Measurements from ENCODE around the gene GRIP1. TPM values are rescaled to one million over a fixed set of nuclear protein-coding genes. Genes with fewer than 3 reads are reported as not detected.

The GRIP1 gene
- total and polyA plus RNA-seq, 2 of the 4 experiments (the other 2 are of a cell fraction) = under 0.01 to 0.07 TPM

DNA sequence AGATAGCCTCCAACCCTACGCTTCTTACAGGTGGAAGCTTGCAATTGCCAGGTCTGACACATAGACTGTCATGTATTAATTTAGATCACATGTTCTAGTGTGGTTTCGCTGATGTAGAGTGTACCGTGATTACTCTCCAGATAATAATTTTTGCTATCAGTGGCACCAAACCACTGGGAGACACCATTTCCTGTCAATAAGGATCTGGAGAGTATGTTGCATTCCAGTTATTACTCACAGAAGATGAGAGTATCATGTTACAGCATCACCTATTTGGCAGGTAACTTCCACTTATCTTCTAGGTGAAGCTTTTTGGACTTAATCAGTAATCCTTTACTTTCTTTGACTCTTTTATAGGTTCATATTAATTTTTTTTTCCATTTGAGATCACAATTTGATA is 229.3 kb downstream of the GRIP1 start:
- Histone ChIP-seq H2BK120ac (ENCODE audit: low read depth, low read length) (no peak overlapping the region), H2BK15ac (ENCODE audit: low read depth, low read length) (no peak overlapping the region), H3K27ac (ENCODE audit: insufficient read depth, low read length) (no peak overlapping the region), H3K79me1 (ENCODE audit: low read depth in 1 of 2, low read length in 2 of 2) (no peaks in the 10 kb centered on the region), H2AK5ac (ENCODE audit: low read depth, low read length) (no peak overlapping the region), H3K4me1 (ENCODE audit: control insufficient read depth, insufficient read depth, low read length) (no peaks in the 10 kb centered on the region), H3K4me3 (ENCODE audit: insufficient read depth, low read depth, low read length) (no peak overlapping the region), H3K27me3 (ENCODE audit: control insufficient read depth, insufficient read depth, low read length) (peaks cover 4% of the 10 kb centered on the region), H2BK20ac (ENCODE audit: low read depth, low read length) (no peak overlapping the region), H3K9ac (ENCODE audit: low read depth, low read length) (no peak overlapping the region), H3K9me1 (ENCODE audit: insufficient read depth, low read length) (no peaks in the 10 kb centered on the region), H3K4me2 (ENCODE audit: low read depth, low read length) (no peak overlapping the region), H4K20me1 (ENCODE audit: insufficient read depth, low read length) (no peaks in the 10 kb centered on the region), H3K9me3 (ENCODE audit: control insufficient read depth, insufficient read depth, low read length) (no peaks in the 10 kb centered on the region), H3K23ac (ENCODE audit: low read depth, low read length) (no peak overlapping the region), H3K18ac (ENCODE audit: low read depth, low read length) (no peak overlapping the region), H4K8ac (ENCODE audit: low read depth in 2 of 2, low read length in 2 of 2) (no peak overlapping the region), H4K5ac (ENCODE audit: low read depth, low read length) (no peak overlapping the region), H3K14ac (replicated peaks; ENCODE audit: low read depth, low read length) (no peak overlapping the region), H2BK5ac (ENCODE audit: low read depth, low read length, poor library complexity, severe bottlenecking) (no peak overlapping the region), H3K4ac (ENCODE audit: low read depth, low read length) (no peak overlapping the region), H3K36me3 (ENCODE audit: control insufficient read depth, insufficient read depth, low read length) (no peaks in the 10 kb centered on the region), H2AK9ac (replicated peaks; ENCODE audit: low read depth, low read length, poor library complexity) (no peak overlapping the region), H3K56ac (ENCODE audit: extremely low read depth, insufficient read depth, low read length) (no peak overlapping the region), H4K91ac (ENCODE audit: insufficient read depth, low read depth, low read length) (no peak overlapping the region), H2AFZ (replicated peaks; ENCODE audit: low read length, poor library complexity) (no peak overlapping the region)
- intact Hi-C loops (cut with micrococcal nuclease) (no loop called here), dilution Hi-C loops (cut with HindIII; ENCODE audit: low sequenced_read_pairs, unreplicated experiment) (no loop called here), in situ Hi-C loops (cut with MboI; ENCODE audit: low sequenced_read_pairs) (no loop called here)
- CTCF ChIA-PET = no interaction called here
- POLR2A ChIA-PET (ENCODE audit: unreplicated experiment) = no interaction called here
- no CpG with 5 or more reads among the region's 3 CpGs for WGBS, 2 experiments (ENCODE audit: extremely low coverage in 2 of 2, insufficient read length in 1 of 2)
- ATAC-seq (ENCODE audit: low read depth) (no peak), DNase-seq (no peak)
- BruUV-seq (replicated peaks) = no TSS peak
- TF ChIP-seq MAZ (IDR thresholded peaks at IDR 0.05; ENCODE audit: borderline replicate concordance, low read depth, low read length) = no peak
- TF ChIP-seq POLR2A (IDR thresholded peaks at IDR 0.05; ENCODE audit: low read depth, low read length) = no peak
- TF ChIP-seq FOS (IDR thresholded peaks at IDR 0.05; ENCODE audit: low read depth, low read length) = no peak
- TF ChIP-seq CHD1 (IDR thresholded peaks at IDR 0.05; ENCODE audit: low read depth, low read length) = no peak
- no peak for TF ChIP-seq USF2 (IDR thresholded peaks at IDR 0.05; ENCODE audit: low read depth, low read length)
- TF ChIP-seq NFE2L2 (IDR thresholded peaks at IDR 0.05; ENCODE audit: low read depth, low read length) = no peak
- TF ChIP-seq MAFK (IDR thresholded peaks at IDR 0.05; ENCODE audit: low read depth, low read length) = no peak
- no peak for TF ChIP-seq RAD21 (IDR thresholded peaks at IDR 0.05; ENCODE audit: low read length)
- no peak for TF ChIP-seq RFX5 (IDR thresholded peaks at IDR 0.05; ENCODE audit: low read depth, low read length)
- TF ChIP-seq RCOR1 (IDR thresholded peaks at IDR 0.05; ENCODE audit: insufficient replicate concordance, low read length) = no peak
- no peak for TF ChIP-seq SMC3 (IDR thresholded peaks at IDR 0.05; ENCODE audit: low read depth, low read length)
- TF ChIP-seq, protein P1, sequence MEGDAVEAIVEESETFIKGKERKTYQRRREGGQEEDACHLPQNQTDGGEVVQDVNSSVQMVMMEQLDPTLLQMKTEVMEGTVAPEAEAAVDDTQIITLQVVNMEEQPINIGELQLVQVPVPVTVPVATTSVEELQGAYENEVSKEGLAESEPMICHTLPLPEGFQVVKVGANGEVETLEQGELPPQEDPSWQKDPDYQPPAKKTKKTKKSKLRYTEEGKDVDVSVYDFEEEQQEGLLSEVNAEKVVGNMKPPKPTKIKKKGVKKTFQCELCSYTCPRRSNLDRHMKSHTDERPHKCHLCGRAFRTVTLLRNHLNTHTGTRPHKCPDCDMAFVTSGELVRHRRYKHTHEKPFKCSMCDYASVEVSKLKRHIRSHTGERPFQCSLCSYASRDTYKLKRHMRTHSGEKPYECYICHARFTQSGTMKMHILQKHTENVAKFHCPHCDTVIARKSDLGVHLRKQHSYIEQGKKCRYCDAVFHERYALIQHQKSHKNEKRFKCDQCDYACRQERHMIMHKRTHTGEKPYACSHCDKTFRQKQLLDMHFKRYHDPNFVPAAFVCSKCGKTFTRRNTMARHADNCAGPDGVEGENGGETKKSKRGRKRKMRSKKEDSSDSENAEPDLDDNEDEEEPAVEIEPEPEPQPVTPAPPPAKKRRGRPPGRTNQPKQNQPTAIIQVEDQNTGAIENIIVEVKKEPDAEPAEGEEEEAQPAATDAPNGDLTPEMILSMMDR (conservative IDR thresholded peaks at IDR 0.05; ENCODE audit: low read depth, low read length) = no peak
- TF ChIP-seq CEBPB (IDR thresholded peaks at IDR 0.05; ENCODE audit: low read depth, low read length) = no peak
- TF ChIP-seq BHLHE40 (IDR thresholded peaks at IDR 0.05; ENCODE audit: low read depth, low read length) = no peak
- TF ChIP-seq MXI1 (IDR thresholded peaks at IDR 0.05; ENCODE audit: borderline replicate concordance, low read depth, low read length) = no peak
